Kidney capillary endothelial cell (primary cell): Measurements from ENCODE around the gene OR52W1.
"Not testable (repeated sequence)": the region's sequence is repeated elsewhere in the genome, so short reads cannot be mapped to it uniquely, and the experiment has no call there.

Source experiments
- DNase-seq: peaks from one replicate; pipeline ENCODE4 v3.0.0-alpha.2; 2018; ENCODE audit warnings: low spot score

Gene OR52W1

GRCh38 chr11:6217722-6218121 is 18.7 kb downstream of the OR52W1 start:
- DNase-seq = no peak

DNA sequence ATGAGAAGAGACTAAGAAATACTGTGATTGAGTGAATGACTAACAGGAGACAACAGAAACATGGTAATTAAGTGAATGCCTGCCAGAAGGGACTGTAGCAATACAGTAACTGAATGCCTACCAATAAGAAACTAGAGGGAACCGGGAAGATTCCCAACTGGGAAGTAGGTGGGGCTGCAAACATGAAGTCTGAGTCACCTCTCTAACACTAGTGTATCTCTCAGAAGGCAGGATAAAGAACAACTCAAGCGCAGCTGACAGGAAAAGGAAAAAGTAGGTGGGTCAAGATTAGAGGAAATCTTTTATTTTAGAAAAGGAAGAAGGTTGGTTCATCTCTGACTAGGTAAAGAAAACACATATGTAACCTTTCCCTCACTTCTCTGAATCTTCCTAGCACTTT is 20.3 kb downstream of the OR52W1 start:
- DNase-seq = peak; percentile 62

GRCh38 chr11:6223854-6224253 is 24.8 kb downstream of the OR52W1 start:
- DNase-seq = no peak

GRCh38 chr11:6224421-6224820 is 25.4 kb downstream of the OR52W1 start:
- no peak for DNase-seq

DNA sequence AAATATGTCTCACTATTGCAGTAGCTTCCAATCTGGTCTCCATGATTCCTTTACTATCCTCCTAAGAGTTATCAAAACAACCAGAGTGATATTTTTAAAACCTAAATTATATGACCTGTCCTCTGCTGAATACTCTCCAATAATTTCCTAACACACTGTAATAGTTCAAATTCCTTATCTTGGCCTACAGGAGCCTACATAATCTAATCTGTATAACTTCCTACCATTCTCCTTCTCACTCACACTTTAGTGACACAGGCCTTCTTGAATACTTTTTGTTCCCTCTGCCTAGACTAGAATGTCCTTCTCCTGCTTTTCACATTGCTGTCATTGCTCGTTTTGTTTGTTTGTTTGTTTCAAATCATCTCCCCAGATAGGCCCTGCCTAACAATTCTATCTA is 26.0 kb downstream of the OR52W1 start:
- no peak for DNase-seq

DNA sequence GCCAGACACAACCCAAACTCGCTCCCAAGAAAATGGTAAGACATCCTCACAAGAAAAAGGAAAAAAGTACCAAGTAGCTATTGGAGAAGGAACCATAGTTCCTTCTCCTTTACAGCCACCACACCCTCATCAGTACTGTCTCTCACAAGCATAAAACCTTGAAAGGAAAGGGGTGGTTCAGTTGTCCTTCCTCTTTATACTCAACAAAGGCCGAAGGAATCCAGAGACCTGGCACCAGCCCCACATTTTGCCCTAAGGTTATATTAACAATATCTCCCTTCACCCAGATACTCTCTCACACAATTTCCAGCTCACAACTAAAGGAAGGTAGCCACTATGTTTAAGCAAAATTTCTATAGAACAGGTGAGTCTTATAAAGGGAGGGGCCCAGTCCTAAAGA is 26.9 kb downstream of the OR52W1 start:
- DNase-seq = no peak

DNA sequence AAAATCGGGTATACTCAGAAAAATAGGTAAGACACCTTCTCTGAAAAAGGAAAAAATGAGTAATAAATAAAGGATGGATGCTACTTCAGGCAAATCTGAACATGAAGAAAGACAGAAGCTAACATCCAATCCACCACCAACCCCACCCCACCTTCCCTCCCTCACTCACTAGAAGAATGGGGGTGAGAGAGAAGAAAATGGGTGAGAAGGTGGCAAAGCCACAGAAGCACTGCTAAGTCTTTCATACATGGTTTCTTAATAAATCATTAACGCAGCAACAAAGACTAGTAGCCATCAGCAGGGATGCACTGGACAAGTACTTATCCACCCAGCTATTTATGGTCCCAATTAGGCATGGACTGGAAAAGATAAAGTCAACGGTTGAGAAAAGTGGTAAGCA is 29.5 kb downstream of the OR52W1 start:
- no peak for DNase-seq

GRCh38 chr11:6229911-6230310 is 30.9 kb downstream of the OR52W1 start:
- no peak for DNase-seq

GRCh38 chr11:6232899-6233298 is 33.9 kb downstream of the OR52W1 start:
- no peak for DNase-seq

GRCh38 chr11:6233984-6234386 is 35.0 kb downstream of the OR52W1 start:
- peak; percentile 12 for DNase-seq

DNA sequence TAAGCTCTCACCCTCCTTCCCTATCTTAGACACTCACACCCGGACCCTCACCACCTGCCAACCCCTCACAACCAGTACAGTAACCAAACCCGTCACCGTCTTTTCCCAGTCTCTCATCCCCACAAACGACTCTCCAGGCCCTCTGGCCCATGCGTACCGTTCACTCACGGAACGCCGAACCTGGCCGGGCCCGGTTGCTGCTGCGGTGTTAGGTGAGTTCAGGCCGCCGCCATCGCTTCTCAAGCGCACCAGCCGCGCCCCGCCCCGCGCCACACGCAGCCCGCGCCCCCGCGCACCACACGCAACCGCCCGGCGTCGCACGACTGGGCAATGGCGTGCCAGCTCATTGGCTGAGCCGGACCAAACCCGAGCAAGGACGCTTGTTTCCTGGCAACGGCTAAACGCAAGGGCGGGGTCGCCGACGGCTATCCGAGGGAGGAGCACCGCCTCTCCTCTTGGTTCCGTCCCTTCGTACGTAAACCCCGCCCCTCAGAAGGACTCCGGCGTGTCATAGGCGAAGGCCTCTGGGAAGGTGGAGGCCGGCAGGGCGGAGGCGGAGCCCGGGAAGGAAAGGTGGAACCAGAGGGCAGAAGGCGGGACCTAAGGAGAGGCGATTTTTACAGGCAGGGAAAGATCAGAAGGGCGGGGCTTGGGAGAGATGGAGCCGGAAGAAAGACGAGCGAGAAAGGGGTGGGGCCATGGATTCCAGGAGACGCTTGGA is 35.5 kb downstream of the OR52W1 start, which contains the start of gene FHIP1B:
Gene FHIP1B, minus strand, starts transcription at position 250 of the 721 bp plus-strand sequence. CDS start 10,120 bp downstream, outside the sequence.
- peak; percentile 99 for DNase-seq

- no peak for DNase-seq
Observed at GRCh38 chr11:6237266-6237665, 38.2 kb downstream of the OR52W1 start.

- DNase-seq = no peak
Observed at GRCh38 chr11:6237761-6238302, 38.8 kb downstream of the OR52W1 start.

DNA sequence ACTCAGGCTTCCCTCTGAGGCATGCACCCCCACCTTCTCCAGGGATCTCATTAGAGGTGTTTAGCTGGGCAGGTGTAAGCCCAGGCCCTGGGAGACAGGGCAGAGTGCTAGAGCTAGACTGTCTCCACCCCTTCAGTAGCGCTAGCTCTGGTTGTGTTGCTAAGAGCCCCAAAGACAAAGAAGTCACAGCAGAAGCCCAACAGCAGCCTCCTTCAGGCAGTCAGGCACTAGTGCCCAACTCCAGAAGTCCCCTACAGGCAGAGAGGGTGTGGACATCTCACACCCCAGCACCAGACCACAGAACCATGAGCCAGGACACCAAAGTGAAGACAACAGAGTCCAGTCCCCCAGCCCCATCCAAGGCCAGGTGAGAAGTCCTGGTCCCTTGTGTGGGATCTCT is 39.9 kb downstream of the OR52W1 start, which contains the start of gene CNGA4:
Gene CNGA4, plus strand, starts transcription at position 188 of the 400 bp plus-strand sequence. Its CDS starts 118 bp downstream, at position 306.
- DNase-seq = no peak

GRCh38 chr11:6240139-6240538 is 41.1 kb downstream of the OR52W1 start:
- no peak for DNase-seq

DNA sequence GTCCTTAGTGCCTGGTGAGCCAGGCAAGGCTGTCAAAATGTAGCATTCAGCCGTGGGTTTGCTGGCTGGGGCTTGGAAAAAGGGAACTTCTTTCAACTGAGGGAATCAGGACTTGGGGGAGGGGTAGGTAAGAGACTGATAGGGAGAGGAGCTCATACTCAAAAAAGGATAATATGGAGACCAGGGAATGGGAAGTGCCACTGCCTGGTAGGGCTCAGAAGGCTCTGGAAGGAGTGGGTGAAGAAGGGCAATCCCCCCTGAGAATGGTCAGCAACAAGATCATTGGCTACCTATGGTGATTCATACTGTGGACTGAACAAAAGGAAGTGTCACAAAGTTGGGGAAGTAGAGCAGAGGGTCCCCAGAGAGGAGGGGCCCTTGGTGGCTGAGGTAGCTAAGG is 41.8 kb downstream of the OR52W1 start:
- no peak for DNase-seq

GRCh38 chr11:6241316-6241715 is 42.3 kb downstream of the OR52W1 start:
- DNase-seq = no peak

GRCh38 chr11:6245536-6245935 is 46.5 kb downstream of the OR52W1 start:
- DNase-seq = no peak

GRCh38 chr11:6248248-6248647 is 49.2 kb downstream of the OR52W1 start:
- no peak for DNase-seq

- DNase-seq = not testable (repeated sequence)
Observed at GRCh38 chr11:6248897-6249296, 49.9 kb downstream of the OR52W1 start.
